Keratinocyte (primary cell): ENCODE measurements around the gene NSDHL. TPM values are rescaled to one million over a fixed set of nuclear protein-coding genes. Genes with fewer than 3 reads are reported as not detected.
A peak's percentile ranks its signal among the peaks of the same experiment; 100 is the strongest.

Experiments
- DNase-seq: peaks from one replicate; pipeline ENCODE4 v3.0.0-alpha.2; 2011; ENCODE audit warnings: low read depth, missing footprints, low spot score
- FAIRE-seq: peaks from 2 replicates; lab custom pipeline; 2011; peaks lifted over from hg19 to GRCh38; lab: Jason Lieb, UNC
- H2AFZ ChIP-seq: 2 replicates; pipeline ENCODE4 v1.6.0; 2012; ENCODE audit warnings: low read length, control low read depth, inconsistent platforms; ENCODE audit not compliant: control insufficient read depth
- H3K27ac ChIP-seq: 2 replicates; pipeline ENCODE4 v1.5.1; 2011; ENCODE audit warnings: low read length; ENCODE audit not compliant: control insufficient read depth, insufficient read depth
- H3K27me3 ChIP-seq: 3 replicates; pipeline ENCODE4 v1.6.0; 2011; ENCODE audit warnings: low read length; ENCODE audit not compliant: control insufficient read depth, insufficient read depth; ENCODE audit errors: extremely low read depth
- H3K36me3 ChIP-seq, 2 experiments: 2 replicates in 1 of 2; 3 replicates in 1 of 2; pipeline ENCODE4 v1.5.1; 2011; ENCODE audit warnings: low read length in 2 of 2, mild to moderate bottlenecking in 1 of 2; ENCODE audit not compliant: control insufficient read depth in 2 of 2, insufficient read depth in 2 of 2; ENCODE audit errors: extremely low read depth in 1 of 2
- H3K4me1 ChIP-seq: 3 replicates; pipeline ENCODE4 v1.5.1; 2011; ENCODE audit warnings: low read length; ENCODE audit not compliant: control insufficient read depth, insufficient read depth; ENCODE audit errors: extremely low read depth
- H3K4me2 ChIP-seq: 3 replicates; pipeline ENCODE4 v1.6.0; 2011; ENCODE audit warnings: low read depth, low read length; ENCODE audit not compliant: control insufficient read depth, insufficient read depth; ENCODE audit errors: extremely low read depth
- H3K4me3 ChIP-seq, 3 experiments: fragments of 200-600 bp in 1 of 3; sonication (generic) in 1 of 3; 2 replicates in 2 of 3; 3 replicates in 1 of 3; pipeline ENCODE4 v1.5.1; 2011 to 2016; ENCODE audit warnings: low read length in 3 of 3, mild to moderate bottlenecking in 3 of 3, control low read depth in 2 of 3, inconsistent platforms in 1 of 3, low read depth in 1 of 3, mixed read lengths in 1 of 3, mixed run types in 1 of 3, moderate library complexity in 1 of 3; ENCODE audit not compliant: control insufficient read depth in 2 of 3, insufficient read depth in 2 of 3; ENCODE audit errors: extremely low read depth in 1 of 3
- H3K79me2 ChIP-seq: 2 replicates; pipeline ENCODE4 v1.6.0; 2012; ENCODE audit warnings: low read length; ENCODE audit not compliant: control insufficient read depth, insufficient read depth
- H3K9ac ChIP-seq: 3 replicates; pipeline ENCODE4 v1.6.0; 2011; ENCODE audit warnings: low read length; ENCODE audit not compliant: control insufficient read depth, insufficient read depth; ENCODE audit errors: extremely low read depth
- H3K9me1 ChIP-seq: 3 replicates; pipeline ENCODE4 v1.6.0; 2011; ENCODE audit warnings: low read length; ENCODE audit not compliant: control insufficient read depth, insufficient read depth; ENCODE audit errors: extremely low read depth
- H3K9me3 ChIP-seq: 2 replicates; pipeline ENCODE4 v1.5.1; 2012; ENCODE audit warnings: low read depth, low read length; ENCODE audit not compliant: control insufficient read depth
- H4K20me1 ChIP-seq: 3 replicates; pipeline ENCODE4 v1.6.0; 2011; ENCODE audit warnings: low read length; ENCODE audit not compliant: control insufficient read depth, insufficient read depth; ENCODE audit errors: extremely low read depth
- EZH2 ChIP-seq: IDR thresholded peaks from one replicate; pipeline ENCODE4 v1.6.1; 2012; ENCODE audit warnings: inconsistent platforms, mild to moderate bottlenecking, low read length, moderate library complexity
- dilution Hi-C: fragments of 300-500 bp; cut with MboI; formaldehyde crosslinking; loops from one replicate; pipeline ENCODE4 v1.7.0; 2020; ENCODE audit warnings: low sequenced_read_pairs; ENCODE audit not compliant: extremely low pct_ligation_motif_present
- polyA plus RNA-seq, 5 experiments: library from polyadenylated mRNA; depleted of rRNA in 3 of 5; stranded (reverse) in 3 of 5; stranded (forward) in 1 of 5; unstranded in 1 of 5; fragments of >200 nt; gene quantifications; 1 replicate in 1 of 5; 2 replicates in 3 of 5; 3 replicates in 1 of 5; pipeline versions ENCODE4 v1.2.1 to v1.2.3, GENCODE V29; 2011 to 2012; ENCODE audit warnings: missing spikeins in 2 of 5, low read depth in 1 of 5, low replicate concordance in 1 of 5
- TF ChIP-seq, protein P1 (sequence below), 3 experiments: IDR thresholded peaks in 1 of 3; conservative IDR thresholded peaks in 1 of 3; optimal IDR thresholded peaks in 1 of 3; 2 replicates in 2 of 3; 3 replicates in 1 of 3; pipeline versions ENCODE3 to v1.5.1; 2011; ENCODE audit warnings: low read length in 3 of 3, mild to moderate bottlenecking in 3 of 3, moderate library complexity in 2 of 3, control low read depth in 1 of 3, inconsistent platforms in 1 of 3; ENCODE audit not compliant: insufficient read depth in 2 of 3; ENCODE audit errors: extremely low read depth in 1 of 3

NSDHL gene
- polyA plus RNA-seq, 1 donor (not counting 4 experiments of a cell fraction or from before 2014, with no cell fraction given), result 79.0 TPM

DNA sequence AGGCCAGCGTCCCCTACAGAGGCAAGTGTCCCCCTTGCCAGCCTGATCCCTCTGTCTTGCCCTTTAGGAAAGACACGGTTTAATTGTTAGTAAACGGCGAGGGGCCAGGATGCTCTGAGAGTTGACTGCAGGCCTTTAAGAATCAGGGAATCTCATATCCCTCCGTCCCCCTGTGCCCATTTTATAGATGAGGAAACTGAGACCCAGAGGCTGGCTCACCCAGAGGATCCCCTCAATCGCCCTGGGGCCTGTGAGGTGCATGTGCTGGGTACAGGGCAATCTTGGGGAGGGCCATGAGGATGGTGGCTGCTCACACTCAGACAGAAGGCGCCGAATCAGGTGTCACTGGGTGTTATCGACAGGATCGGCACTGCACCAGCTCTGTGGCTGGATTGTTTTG is 67.6 kb downstream of the NSDHL start:
- Histone ChIP-seq H3K36me3 (no peaks in the 10 kb centered on the region), H3K9me1 (no peaks in the 10 kb centered on the region), H2AFZ (no peak overlapping the region), H3K4me1 (peaks cover 60% of the 10 kb centered on the region), H3K4me3 (peak overlapping the region; percentile 46 to 63 (median 46)), H3K27me3 (no peaks in the 10 kb centered on the region), H3K9me3 (no peaks in the 10 kb centered on the region), H3K27ac (no peak overlapping the region), H3K4me2 (peak overlapping the region; percentile 70), H3K9ac (peak overlapping the region; percentile 39), H3K79me2 (no peaks in the 10 kb centered on the region), H4K20me1 (no peaks in the 10 kb centered on the region)
- TF ChIP-seq, protein P1, sequence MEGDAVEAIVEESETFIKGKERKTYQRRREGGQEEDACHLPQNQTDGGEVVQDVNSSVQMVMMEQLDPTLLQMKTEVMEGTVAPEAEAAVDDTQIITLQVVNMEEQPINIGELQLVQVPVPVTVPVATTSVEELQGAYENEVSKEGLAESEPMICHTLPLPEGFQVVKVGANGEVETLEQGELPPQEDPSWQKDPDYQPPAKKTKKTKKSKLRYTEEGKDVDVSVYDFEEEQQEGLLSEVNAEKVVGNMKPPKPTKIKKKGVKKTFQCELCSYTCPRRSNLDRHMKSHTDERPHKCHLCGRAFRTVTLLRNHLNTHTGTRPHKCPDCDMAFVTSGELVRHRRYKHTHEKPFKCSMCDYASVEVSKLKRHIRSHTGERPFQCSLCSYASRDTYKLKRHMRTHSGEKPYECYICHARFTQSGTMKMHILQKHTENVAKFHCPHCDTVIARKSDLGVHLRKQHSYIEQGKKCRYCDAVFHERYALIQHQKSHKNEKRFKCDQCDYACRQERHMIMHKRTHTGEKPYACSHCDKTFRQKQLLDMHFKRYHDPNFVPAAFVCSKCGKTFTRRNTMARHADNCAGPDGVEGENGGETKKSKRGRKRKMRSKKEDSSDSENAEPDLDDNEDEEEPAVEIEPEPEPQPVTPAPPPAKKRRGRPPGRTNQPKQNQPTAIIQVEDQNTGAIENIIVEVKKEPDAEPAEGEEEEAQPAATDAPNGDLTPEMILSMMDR (optimal IDR thresholded peaks at IDR 0.05 in 1 of 3, IDR thresholded peaks at IDR 0.05 in 1 of 3, conservative IDR thresholded peaks at IDR 0.05 in 1 of 3; ENCODE audit: extremely low read depth in 1 of 3, insufficient read depth in 2 of 3, low read length in 3 of 3), result no peak
- TF ChIP-seq EZH2, result no peak
- dilution Hi-C loops, result no loop called here
- FAIRE-seq, result no peak
- DNase-seq, result no peak

DNA sequence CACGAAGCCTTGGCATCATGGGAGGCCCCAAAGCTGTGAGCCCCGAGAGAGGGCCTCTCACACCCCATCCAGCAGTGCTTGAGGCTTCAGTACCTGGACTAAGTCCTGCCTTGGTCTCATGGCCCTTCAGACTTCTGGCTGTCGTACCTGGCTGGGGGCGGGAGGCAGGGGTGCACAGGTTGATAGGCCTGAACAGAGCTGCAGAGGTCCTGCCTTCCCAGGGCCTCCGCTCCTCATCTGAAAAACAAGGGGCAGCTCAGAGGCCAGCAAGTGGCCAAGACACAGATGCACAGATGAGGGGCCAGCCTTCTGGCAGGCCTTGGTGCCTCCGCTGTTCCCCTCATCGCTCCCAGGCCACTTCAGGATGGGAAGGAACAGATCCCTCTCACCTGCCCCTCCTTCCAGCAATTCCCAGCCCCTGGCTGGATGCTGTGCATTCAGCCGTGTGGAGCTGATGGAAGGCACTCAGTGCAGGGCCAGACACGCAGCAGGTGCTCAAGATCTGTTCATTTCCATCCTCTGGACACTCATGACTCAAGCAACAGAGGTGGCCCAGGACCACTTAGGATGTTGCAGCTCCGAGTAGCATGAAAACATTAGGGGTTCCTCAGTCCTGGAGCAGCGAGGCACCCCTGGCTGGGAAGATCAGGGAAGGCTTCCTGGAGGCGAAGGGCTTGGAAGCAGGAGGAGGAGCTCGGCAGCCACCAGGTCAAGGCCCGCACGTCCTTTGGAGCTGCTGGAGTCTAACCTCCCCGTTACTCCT is 68.4 kb downstream of the NSDHL start:
- Histone ChIP-seq H3K4me1 (peaks cover 55% of the 10 kb centered on the region), H3K27me3 (no peaks in the 10 kb centered on the region)

More for the DNA sequence above, 68.4 kb downstream of the NSDHL start:
- H3K9ac ChIP-seq, result no peak overlapping the region
- TF ChIP-seq, protein P1 (optimal IDR thresholded peaks at IDR 0.05 in 1 of 3, IDR thresholded peaks at IDR 0.05 in 1 of 3, conservative IDR thresholded peaks at IDR 0.05 in 1 of 3; ENCODE audit: extremely low read depth in 1 of 3, insufficient read depth in 2 of 3, low read length in 3 of 3), result no peak
- TF ChIP-seq EZH2, result no peak
- FAIRE-seq, result no peak
- no peaks in the 10 kb centered on the region for H3K9me1 ChIP-seq
- no peak for DNase-seq
- dilution Hi-C loops, result no loop called here
- H3K4me3 ChIP-seq, result peak overlapping the region in 1 of 3 experiments; percentile 63
- H3K4me2 ChIP-seq, result peak overlapping the region; percentile 70
- H3K27ac ChIP-seq, result no peak overlapping the region
- H3K79me2 ChIP-seq, result no peaks in the 10 kb centered on the region
- H3K9me3 ChIP-seq, result no peaks in the 10 kb centered on the region
- H4K20me1 ChIP-seq, result no peaks in the 10 kb centered on the region
- H3K36me3 ChIP-seq, result no peaks in the 10 kb centered on the region
- no peak overlapping the region for H2AFZ ChIP-seq
